ENCODE data around the gene SERP2. TPM values are rescaled to one million over a fixed set of nuclear protein-coding genes. Genes with fewer than 3 reads are reported as not detected.

The SERP2 gene
- total RNA-seq, 1 donor from 2014 or later: 2.4 TPM

DNA sequence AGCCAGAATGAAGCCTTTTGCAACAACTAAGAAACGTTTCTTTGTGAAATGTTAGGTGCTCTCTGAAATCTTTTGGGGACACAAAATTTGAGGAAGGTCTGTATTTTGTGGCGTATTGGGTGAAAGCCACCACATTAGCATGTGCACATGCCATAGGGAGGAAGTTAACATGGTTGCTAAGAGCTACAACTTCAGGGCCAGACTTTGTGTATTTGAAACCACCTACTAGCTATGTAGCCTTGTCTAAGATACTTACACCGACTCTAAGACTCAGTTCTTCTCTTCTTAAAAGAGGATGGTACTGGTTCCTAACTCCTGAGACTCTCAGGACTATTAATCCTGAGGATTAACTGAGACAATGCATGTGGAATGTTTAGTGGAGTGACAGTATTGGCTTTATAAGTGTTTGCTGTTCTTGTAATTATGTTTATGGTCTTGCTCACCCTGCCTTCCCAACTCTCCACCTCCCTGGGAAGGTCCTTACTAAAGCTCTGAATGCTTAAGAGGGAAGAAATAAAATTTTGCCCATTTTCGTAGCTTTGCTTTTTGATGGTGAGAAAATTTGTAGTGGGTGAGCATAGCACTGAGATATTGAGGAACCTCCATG, 15.5 kb downstream of the SERP2 start:
- Histone ChIP-seq H3K4me1 (ENCODE audit: insufficient read depth, low read length) (no peaks in the 10 kb centered on the region), H3K27ac (ENCODE audit: low read depth, low read length) (no peak overlapping the region), H3K9me3 (ENCODE audit: insufficient read depth, low read depth, low read length) (no peaks in the 10 kb centered on the region), H4K20me1 (ENCODE audit: insufficient read depth, low read length) (no peaks in the 10 kb centered on the region), H2AFZ (ENCODE audit: low read depth, low read length) (no peak overlapping the region), H3K36me3 (ENCODE audit: insufficient read depth, low read length) (no peaks in the 10 kb centered on the region), H3K9ac (ENCODE audit: low read length) (no peak overlapping the region), H3K4me2 (ENCODE audit: low read length) (no peak overlapping the region), H3K27me3 (ENCODE audit: insufficient read depth, low read length) (no peaks in the 10 kb centered on the region), H3K4me3 (ENCODE audit: insufficient read depth, low read depth, low read length) (no peak overlapping the region), H3K79me2 (ENCODE audit: insufficient read depth, low read length) (no peaks in the 10 kb centered on the region)
- peaks cover 3% of the 10 kb centered on the region for H3K36me3 Mint-ChIP-seq (ENCODE audit: low read depth, unreplicated experiment)
- H3K9me3 Mint-ChIP-seq (ENCODE audit: unreplicated experiment): no peaks in the 10 kb centered on the region
- H3K27ac Mint-ChIP-seq (ENCODE audit: unreplicated experiment): no peak overlapping the region
- H3K4me1 Mint-ChIP-seq (ENCODE audit: low read depth, unreplicated experiment): peaks cover 25% of the 10 kb centered on the region
- peaks cover 2% of the 10 kb centered on the region for H3K27me3 Mint-ChIP-seq (ENCODE audit: low read depth, unreplicated experiment)
- no peak overlapping the region for H3K4me3 Mint-ChIP-seq (ENCODE audit: unreplicated experiment)
- DNase-seq (ENCODE audit: low read depth) (no peak), FAIRE-seq (no peak)
- no peak for TF ChIP-seq EZH2 (IDR thresholded peaks at IDR 0.05; ENCODE audit: insufficient read depth, low read length)
- TF ChIP-seq, protein P1, sequence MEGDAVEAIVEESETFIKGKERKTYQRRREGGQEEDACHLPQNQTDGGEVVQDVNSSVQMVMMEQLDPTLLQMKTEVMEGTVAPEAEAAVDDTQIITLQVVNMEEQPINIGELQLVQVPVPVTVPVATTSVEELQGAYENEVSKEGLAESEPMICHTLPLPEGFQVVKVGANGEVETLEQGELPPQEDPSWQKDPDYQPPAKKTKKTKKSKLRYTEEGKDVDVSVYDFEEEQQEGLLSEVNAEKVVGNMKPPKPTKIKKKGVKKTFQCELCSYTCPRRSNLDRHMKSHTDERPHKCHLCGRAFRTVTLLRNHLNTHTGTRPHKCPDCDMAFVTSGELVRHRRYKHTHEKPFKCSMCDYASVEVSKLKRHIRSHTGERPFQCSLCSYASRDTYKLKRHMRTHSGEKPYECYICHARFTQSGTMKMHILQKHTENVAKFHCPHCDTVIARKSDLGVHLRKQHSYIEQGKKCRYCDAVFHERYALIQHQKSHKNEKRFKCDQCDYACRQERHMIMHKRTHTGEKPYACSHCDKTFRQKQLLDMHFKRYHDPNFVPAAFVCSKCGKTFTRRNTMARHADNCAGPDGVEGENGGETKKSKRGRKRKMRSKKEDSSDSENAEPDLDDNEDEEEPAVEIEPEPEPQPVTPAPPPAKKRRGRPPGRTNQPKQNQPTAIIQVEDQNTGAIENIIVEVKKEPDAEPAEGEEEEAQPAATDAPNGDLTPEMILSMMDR (IDR thresholded peaks at IDR 0.05; ENCODE audit: insufficient read depth, low read depth, low read length): no peak

DNA sequence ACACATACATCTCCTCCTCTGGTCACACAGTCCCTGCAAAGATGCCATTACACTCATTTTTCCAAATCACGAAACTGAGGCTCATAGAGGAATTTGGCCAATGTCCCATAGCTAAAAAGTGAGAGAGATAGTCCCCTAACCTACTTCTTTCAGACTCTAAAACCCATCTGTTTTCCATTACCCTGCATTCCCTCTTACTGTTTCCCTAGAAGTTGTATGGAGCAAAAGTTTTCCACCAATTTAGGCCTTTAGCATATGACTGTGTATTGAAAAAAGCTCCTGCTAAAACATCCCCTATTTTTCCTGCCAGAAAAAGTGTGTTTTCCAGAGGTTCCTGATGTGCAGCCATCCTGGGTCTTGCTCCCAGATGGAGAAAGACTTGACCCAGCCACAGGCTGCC, 16.3 kb downstream of the SERP2 start:
- H4K20me1 ChIP-seq (ENCODE audit: insufficient read depth, low read length): no peaks in the 10 kb centered on the region
- Mint-ChIP-seq H3K27ac (ENCODE audit: unreplicated experiment) (no peak overlapping the region), H3K36me3 (ENCODE audit: low read depth, unreplicated experiment) (peaks cover 3% of the 10 kb centered on the region), H3K9me3 (ENCODE audit: unreplicated experiment) (no peaks in the 10 kb centered on the region), H3K4me1 (ENCODE audit: low read depth, unreplicated experiment) (peaks cover 25% of the 10 kb centered on the region), H3K27me3 (ENCODE audit: low read depth, unreplicated experiment) (peaks cover 2% of the 10 kb centered on the region), H3K4me3 (ENCODE audit: unreplicated experiment) (no peak overlapping the region)
- no peaks in the 10 kb centered on the region for H3K4me1 ChIP-seq (ENCODE audit: insufficient read depth, low read length)
- H3K27me3 ChIP-seq (ENCODE audit: insufficient read depth, low read length): no peaks in the 10 kb centered on the region
- H3K79me2 ChIP-seq (ENCODE audit: insufficient read depth, low read length): no peaks in the 10 kb centered on the region
- no peak overlapping the region for H3K4me3 ChIP-seq (ENCODE audit: insufficient read depth, low read depth, low read length)
- TF ChIP-seq, protein P1 (IDR thresholded peaks at IDR 0.05; ENCODE audit: insufficient read depth, low read depth, low read length): no peak
- no peak for TF ChIP-seq EZH2 (IDR thresholded peaks at IDR 0.05; ENCODE audit: insufficient read depth, low read length)
- no peak overlapping the region for H3K4me2 ChIP-seq (ENCODE audit: low read length)
- H3K9ac ChIP-seq (ENCODE audit: low read length): no peak overlapping the region
- H3K36me3 ChIP-seq (ENCODE audit: insufficient read depth, low read length): no peaks in the 10 kb centered on the region
- no peaks in the 10 kb centered on the region for H3K9me3 ChIP-seq (ENCODE audit: insufficient read depth, low read depth, low read length)
- H3K27ac ChIP-seq (ENCODE audit: low read depth, low read length): no peak overlapping the region
- H2AFZ ChIP-seq (ENCODE audit: low read depth, low read length): no peak overlapping the region
- no peak for FAIRE-seq
- no peak for DNase-seq (ENCODE audit: low read depth)

DNA sequence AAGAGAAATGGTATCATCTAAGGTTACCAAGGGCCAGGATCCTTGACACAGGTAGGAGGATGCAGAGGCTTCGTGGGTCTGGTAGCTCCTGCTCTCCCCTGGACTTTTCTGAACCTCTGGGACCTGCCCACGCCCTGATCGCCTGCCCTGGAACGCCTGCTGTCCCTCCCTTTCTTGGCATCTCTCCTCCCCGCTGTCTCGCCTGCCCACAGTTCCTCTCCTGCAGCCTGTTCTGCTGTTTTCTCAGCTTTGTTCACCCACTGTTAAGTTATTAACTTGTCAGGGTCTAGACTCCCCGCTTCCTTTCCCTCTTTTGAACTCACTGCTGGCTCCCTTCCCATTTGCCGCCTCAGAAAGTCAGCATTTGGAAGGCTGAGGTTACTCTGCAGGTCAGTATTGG, 19.8 kb downstream of the SERP2 start:
- Histone ChIP-seq H3K4me1 (ENCODE audit: insufficient read depth, low read length) (peaks cover 13% of the 10 kb centered on the region), H3K27ac (ENCODE audit: low read depth, low read length) (no peak overlapping the region), H3K79me2 (ENCODE audit: insufficient read depth, low read length) (no peaks in the 10 kb centered on the region), H3K4me2 (ENCODE audit: low read length) (peak overlapping the region; percentile 16), H3K4me3 (ENCODE audit: insufficient read depth, low read depth, low read length) (no peak overlapping the region), H3K9me3 (ENCODE audit: insufficient read depth, low read depth, low read length) (no peaks in the 10 kb centered on the region), H3K36me3 (ENCODE audit: insufficient read depth, low read length) (no peaks in the 10 kb centered on the region), H2AFZ (ENCODE audit: low read depth, low read length) (no peak overlapping the region), H3K27me3 (ENCODE audit: insufficient read depth, low read length) (no peaks in the 10 kb centered on the region), H4K20me1 (ENCODE audit: insufficient read depth, low read length) (no peaks in the 10 kb centered on the region), H3K9ac (ENCODE audit: low read length) (no peak overlapping the region)
- DNase-seq (ENCODE audit: low read depth): peak; percentile 59
- FAIRE-seq: no peak
- Mint-ChIP-seq H3K9me3 (ENCODE audit: unreplicated experiment) (no peaks in the 10 kb centered on the region), H3K4me3 (ENCODE audit: unreplicated experiment) (no peak overlapping the region), H3K27me3 (ENCODE audit: low read depth, unreplicated experiment) (peaks cover 2% of the 10 kb centered on the region), H3K36me3 (ENCODE audit: low read depth, unreplicated experiment) (peaks cover 5% of the 10 kb centered on the region), H3K27ac (ENCODE audit: unreplicated experiment) (no peak overlapping the region), H3K4me1 (ENCODE audit: low read depth, unreplicated experiment) (peaks cover 29% of the 10 kb centered on the region)
- TF ChIP-seq EZH2 (IDR thresholded peaks at IDR 0.05; ENCODE audit: insufficient read depth, low read length): no peak
- TF ChIP-seq, protein P1 (IDR thresholded peaks at IDR 0.05; ENCODE audit: insufficient read depth, low read depth, low read length): no peak
